Pons (tissue), 1 donor: ENCODE measurements around the gene GTSF1L.

Experiments
- DNase-seq: peaks from one replicate; pipeline ENCODE4 v3.0.0-alpha.2; 2016; ENCODE audit warnings: low spot score

Gene GTSF1L

DNA sequence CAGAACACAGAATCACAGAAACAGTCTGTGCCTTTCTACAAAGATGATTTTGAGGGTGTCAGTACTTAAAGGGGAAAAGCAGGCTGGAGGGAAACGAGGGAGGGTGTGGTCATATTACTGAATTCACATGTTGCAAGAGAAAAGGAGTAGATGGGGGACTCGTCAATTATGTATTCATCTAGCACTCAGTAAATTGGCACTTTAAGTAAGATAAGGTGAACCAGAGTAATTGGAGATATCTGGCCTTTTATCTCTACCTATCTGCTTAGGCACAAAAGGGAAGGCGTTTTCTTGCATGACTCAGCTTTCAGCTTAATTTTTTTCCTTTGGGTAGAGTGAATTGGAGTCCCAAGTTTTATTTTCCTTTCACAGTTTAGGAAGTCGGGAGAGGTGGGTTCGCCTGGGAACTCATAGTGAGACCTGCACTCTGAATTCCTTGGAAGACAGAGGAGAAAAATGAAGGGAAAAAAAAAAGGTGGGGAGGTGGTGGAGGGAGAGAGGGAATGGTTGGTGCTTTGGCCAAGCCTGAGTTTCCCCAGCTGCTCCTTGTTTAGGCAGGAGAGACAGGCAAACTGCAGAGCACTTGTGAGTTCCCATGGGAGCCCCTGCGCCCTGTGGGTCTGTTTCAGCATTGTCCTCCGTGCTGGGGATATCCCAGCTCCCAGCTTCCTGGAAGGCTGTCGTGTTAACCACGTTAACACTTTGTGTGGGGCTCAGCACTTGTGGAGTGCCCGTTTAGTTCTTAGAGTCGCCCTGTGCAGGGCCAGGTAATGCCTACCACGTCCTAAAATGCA, 19.7 kb upstream of the GTSF1L start:
- no peak for DNase-seq

DNA sequence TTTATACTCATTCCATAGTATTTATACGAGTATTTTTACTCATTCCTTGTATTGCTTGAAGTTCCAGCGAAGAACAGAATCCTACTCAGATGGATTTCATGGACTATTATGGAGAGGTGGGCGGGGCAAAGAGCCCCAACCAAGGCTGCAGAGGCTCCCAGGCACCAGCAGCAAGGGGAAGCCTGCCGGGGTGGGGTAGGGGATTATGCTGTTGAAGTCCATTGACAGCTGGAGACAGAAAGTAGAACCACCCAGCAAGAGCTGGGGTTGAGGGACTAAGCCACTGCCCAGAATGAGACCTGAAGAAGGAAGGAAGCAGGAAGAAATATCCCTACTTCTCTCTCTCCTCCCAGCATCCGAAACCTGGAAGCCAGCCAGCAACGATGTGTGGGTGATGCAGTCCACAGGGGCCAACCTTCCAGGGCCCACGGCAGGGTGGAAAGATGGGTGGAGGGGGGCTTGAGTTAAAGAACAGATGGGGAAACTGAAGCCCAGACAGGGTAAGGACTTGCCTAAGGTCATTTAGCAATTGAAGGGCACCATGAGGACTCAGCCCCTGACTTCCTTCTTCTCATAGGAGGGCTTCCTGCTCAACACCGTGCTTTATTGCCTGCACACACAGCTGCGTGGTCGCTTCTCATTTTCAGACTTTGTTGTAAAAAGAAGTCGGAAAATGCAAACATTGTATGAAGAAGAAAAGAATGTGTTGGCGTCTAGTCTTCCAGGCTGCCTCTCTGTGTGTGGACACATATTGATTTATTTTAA, 18.3 kb upstream of the GTSF1L start:
- no peak for DNase-seq

DNA sequence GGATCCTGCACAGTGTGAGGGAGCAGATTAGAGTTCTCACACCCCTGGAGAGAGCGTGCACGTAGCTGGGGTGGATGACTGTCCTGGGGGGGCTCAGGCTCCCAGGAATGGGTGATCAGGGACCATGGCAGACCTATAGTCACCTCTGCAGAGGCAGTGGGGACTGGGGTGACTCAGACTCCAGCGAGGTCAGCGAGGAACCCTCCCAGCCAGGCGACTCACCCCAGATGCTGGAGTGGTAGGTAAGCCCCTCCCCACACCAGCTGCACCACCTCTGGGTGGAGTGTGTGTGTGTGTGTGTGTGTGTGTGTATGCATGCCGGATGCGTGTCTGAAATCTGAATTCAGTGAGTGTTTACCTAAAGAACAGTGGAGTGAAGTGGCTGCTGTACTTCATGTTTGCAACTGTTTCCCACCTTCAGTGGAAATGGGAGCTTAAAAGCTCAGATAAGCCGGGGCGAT, 17.4 kb upstream of the GTSF1L start:
- no peak for DNase-seq

DNA sequence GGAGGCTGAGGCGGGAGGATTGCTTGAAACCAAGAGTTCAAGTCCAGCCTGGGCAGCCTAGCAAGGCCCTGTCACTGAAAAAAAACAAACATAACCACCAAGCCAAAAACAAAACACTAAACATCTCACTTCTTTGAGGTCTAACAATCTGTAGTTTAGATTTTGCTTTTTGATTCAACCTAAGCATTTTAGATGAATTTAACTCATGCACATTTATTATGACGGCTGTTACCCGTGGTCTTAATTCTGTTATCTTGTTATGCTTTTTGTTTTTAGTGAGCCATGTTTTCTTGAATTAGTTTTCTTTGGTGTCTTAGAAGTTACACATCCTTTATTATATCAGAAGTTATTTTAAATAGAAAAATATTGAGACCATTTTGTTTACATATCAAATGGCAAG, 13.8 kb upstream of the GTSF1L start:
- DNase-seq: no peak

DNA sequence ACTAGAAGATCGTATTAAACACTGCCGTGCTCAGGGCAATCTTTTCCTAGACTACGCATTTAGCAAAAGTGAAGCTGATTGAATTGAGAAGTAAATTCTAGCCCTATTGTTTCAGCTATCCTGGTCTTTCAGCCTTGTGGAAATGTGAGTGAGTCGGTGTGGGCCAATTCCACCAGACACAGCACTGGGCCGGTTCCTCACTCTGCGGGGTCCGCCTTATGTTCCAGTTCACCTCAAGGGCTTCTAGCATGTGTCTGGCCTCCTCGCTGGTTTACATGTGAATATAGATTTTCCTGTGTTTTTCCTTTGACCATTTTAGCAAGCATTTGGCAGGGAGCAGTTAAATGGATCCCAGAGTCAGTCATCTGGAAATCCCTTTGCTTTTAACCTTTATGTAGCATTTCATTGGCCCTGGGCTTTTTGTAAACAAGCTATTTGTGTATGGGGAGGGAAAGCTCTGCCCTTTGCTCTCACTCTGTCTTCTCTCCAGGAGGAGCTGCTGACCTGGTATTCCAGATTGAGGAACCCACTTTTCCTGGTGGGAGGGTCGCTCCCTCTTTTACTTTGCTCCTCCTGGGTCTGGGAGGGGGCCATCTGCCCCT, 12.4 kb upstream of the GTSF1L start:
- no peak for DNase-seq

DNA sequence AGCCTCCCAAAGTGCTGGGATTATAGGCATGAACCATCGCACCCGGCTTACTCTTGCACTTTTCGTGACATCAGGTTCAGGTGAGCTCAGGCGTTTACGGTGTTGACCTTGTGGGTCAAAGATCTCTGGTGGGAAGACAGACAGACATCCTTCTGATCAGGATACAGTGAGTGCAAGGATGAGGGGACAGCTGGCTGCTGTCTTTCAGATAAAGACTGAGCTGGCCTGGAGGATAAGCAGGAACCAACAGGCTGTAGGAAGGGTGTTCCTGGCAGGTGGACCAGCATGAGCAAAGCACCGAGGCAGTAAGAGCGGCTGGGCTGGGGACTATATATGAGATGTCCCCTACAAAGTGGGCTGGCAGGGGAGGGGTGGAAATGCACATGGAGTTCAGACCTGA, 11.1 kb upstream of the GTSF1L start:
- no peak for DNase-seq

DNA sequence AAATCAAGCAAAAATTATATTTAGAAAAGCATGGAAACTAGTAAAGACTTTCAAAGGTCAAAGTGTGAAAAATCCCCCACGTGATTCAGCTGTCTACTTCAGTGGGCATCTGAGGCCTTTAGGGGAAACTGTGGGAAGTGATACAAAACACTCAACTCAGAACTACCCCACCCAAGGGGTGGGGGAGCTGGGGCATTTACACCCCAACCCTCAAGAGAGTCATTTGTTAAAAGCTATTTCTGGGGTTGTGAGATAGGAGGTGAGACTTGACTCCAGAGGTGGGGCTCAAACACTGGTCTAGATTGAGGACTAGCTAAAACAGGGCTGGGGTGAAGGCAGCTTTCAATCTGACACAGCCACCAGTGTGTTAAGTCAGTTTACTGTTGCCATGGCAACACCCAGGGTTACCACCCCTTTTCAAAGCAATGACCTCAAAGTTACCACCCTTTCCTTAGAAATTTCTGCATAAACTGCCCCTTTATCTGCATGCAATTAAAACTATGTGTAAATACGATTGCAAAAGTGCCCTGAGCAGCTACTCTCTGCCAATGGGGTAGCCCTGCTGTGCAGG, 9.9 kb upstream of the GTSF1L start:
- DNase-seq: no peak

DNA sequence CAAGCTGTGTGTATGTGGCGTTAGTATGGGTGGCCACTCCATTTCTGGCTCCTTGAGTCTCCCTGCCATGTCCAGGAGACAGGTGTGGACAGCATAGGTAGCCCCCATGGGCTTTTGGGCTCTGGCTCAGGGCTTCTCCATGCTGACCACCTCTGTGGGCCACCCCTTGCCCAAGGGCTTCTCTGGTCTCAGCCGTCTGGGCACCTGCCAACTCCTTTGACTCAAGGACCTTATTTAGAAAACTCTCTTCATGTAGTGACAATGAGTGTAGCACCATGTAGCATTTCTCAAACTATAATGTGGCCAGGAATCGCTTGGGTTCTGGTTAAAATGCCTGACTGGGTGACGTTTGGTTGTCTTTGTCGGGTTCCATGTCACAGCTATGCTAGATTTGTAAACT, 5.1 kb upstream of the GTSF1L start:
- no peak for DNase-seq

DNA sequence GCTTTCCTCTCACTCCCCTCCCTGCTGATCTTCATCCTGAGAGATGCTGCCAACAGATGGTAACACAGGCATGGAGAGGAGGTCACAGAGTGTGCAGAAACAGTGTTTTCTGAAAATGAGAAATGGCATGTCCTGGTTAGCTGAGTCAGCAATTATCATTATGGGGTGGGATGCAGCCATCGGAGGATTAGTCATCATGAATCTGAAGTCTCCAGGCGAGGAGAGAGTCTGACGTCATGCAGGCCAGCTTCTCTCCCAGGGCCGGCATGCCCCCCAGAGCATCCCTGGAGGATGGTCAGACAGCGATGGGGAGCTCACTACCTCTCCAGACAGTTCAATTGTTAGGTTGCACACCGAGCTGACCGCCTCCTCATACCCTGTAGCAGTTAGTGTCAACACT, 4.7 kb upstream of the GTSF1L start:
- DNase-seq: no peak

DNA sequence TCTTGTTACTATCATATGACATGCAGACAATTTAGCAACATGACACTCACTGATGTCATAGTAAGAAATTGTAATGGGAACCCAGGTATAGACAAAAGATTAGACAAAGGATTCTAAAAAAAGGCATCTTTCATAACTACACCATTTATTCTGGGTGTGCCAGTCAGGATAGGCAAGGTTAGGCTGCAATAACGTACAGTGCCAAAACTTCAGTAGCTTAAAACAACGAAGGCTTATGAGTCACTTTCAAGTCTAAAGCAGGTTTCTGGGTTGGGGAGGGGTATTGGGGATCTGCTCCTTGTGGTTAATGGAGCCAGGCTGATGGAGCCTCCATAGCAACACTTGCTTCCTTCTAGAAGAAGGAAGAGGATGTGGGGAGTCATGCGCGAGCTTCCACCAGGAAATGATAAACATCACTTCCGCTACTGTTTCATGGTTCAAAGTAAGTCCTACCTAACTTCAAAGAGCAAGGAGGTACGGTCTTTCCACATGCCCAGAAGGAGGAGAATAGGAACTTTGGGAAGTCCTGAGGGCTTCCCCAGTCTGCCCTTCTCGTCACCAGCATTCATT, 2.0 kb upstream of the GTSF1L start:
- no peak for DNase-seq

DNA sequence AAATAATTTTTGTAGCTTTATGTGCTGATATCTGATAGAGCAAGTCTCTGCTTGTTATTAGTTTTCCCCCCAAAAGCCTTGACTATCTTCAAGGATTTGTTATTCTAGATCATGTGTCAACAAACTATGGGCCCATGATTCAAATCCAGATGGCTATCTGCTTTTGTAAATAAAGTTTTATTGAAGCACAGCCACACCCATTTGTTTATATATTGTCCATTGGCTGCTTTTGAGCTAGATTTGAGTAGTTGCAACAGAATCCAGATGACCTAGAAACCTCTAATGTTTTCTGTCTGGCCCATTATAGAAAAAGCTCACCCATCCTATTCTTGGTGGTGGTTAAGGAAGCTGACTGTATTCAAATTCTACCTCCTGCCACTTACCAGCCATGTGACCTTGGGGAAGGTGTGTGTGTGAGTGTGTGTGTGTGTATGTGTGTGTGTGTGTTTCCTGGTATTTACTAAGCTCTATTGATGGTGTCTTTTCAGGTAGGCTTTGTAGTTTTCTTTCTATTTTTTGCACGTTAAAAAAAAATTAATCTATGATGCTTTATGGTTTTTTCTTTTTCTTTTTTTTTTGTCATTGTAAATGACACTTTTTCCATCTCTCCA, 1.3 kb upstream of the GTSF1L start:
- no peak for DNase-seq

DNA sequence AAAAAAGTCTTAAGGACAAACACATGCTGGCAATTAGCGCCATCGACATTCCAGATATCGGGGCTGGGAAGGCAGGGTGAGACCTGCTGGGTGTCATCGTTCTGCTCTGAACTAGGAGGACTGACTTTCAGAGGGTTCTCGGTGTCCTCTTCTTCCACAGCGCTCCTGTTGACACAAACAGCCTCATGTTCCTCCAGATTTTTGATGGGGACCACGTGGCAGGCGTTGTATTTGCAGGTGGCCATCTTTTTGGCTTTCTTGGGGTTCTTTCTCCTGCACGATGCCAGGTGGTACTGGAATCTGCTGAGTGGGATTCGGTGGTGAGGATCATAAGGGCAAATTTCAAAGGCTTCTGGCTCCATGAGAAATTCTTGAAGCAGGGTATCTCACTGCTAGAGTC, 469 bp downstream of the GTSF1L start:
- no peak for DNase-seq

DNA sequence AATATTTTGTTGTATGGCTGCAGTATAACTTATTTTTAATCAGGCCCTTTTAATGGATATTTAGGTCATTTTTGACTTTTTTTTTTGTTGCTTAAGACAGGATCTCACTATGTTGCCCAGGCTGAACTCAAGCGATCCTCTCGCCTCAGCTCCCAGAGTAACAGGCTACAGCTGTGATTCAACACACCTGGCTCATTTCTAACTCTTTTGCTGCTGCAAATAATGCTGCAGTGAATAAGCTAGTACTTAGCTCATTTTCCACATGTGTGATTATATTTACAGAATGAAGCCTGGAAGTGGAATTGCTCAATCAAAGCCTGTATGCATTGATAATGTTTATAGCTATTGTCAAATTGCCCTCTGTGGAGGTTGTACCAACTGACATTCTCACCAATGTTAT, 1.1 kb downstream of the GTSF1L start:
- DNase-seq: no peak

DNA sequence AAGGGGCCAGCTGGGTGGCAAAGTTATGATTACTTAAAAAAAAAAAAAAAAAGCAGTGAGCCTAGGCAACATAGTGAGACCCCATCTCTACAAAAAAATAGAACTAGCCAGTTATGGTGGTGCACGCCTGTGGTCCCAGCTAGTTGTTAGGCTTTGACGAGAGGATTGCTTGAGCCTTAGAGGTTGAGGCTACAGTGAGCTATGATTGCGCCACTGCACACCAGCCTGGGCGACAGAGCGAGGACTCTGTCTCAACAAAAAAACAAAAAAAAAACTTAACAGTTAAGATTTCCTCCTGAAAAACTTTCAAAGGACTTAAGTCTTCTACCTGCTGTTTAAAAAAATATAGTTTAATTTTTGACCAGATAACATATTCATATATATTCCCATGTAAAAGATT, 2.4 kb downstream of the GTSF1L start:
- no peak for DNase-seq

DNA sequence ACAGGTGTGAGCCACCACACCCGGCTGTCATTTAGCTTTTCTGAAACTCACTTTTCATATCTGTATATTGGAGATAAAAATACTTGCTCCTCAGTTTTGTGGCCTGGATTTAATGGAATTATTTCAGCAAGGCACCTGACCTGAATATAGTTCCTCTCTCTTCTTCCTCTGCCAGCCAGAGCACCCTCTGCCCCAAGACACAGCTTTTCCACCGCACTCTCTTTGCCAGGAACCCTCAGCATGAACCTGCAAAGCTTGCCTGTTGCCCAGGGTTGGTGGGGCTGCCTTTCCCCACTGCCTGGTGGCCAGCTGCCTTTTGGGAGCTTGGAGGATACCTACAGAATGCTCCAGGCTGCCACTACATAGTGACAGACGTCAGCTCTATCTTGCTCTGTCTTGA, 3.1 kb downstream of the GTSF1L start:
- DNase-seq: no peak

DNA sequence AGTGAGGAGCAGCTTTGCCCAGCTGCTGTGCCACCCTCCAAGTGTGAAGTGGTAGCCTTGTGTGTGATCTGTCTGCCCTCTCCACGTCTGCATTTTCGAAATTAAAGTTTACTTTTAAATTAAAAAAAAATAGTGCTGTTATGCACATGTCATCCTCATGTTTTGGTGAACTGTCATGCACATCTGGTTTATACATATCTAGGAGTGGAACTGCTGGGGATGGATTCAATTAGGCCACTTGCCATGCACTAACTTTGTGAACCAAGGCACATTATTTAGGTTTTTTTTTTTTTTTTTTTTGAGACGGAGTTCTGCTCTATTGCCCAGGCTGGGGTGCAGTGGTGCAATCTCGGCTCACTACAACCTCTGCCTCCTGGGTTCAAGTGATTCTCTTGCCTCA, 3.6 kb downstream of the GTSF1L start:
- no peak for DNase-seq

DNA sequence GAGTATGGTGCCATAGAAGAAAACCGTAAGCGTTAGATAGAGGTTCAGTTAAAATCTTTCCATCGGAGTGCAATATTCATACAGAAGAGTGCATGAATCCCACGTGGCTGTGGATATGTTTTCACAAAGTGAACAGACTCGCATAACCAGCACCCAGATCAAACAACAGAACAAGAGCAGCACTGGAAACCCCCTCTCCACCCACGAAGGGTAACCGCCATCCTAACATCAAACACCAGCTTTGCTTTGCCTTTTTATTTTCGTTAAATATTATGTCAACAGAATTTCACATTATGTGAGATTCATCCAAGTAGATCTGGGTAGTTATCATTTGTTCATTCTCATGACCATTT, 4.7 kb downstream of the GTSF1L start:
- DNase-seq: no peak

DNA sequence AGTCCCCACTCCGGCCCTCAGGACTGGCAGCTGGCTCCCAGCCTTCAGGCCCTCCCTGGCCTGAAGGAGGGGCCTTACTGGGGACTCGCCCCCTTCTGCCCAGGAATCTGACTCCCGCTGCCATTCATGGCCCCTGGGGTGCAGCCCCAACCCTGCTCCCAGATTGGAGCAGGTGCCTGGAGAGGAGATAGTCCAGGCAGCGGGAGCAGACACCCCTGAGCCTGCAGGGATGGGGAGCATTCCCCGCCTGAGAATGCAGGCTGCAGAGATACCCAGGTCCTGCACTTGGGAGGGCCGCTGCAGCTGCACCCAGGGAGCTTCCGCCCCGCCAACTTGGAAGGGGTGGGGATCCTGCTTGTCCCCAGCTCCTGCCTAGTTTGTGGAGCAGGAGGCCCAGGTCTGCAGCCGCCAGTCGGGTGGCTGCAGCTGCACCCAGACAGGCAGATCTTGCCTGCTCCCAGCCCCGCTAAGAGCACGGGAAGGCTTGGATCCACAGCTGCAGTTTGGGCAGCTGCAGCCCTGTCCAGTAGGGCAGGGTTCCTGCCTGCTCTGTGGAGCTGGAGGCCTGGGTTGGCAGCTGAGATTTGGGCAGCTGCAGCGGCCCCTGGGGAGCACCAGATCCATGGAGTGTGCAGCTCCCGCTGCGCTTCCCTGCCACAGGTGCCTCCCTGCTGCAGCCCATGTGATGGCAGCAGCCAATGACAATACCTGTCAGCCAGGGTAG, 5.2 kb downstream of the GTSF1L start:
- no peak for DNase-seq

DNA sequence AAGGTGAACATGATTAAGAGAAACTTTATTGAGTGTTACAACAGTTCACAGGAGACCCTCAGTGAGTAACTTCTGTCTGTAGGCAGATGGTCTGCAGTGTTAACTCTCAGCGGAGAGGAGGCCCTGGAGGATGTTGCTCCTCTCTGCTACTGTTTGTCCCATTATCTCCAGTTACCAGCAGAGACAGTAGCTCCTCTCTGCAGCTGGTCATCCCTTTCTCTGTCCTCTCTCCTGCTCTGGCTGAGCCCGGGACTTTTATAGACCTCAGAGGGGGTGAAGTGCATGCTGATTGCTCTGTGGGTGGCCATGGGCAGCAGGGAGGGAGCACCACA, 5.7 kb downstream of the GTSF1L start:
- no peak for DNase-seq

DNA sequence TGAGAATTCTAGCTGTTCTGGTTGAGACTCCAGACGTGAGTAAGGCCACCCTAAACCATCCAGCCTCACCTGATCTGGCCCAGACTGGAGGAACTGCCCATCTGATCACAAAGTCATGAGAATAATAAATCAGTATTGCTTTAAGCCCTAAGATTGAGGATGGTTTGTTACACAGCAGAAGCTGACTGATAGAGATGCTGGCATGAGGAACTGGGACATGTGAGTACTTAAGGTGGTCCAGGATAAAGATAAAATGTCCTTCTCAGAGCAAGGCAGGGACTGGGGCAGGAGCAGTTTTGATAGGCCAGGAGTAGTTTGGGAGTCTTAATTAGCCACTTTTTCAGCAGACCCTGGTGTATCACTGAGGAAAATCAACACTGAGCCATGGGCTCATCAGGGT, 6.8 kb downstream of the GTSF1L start:
- no peak for DNase-seq

DNA sequence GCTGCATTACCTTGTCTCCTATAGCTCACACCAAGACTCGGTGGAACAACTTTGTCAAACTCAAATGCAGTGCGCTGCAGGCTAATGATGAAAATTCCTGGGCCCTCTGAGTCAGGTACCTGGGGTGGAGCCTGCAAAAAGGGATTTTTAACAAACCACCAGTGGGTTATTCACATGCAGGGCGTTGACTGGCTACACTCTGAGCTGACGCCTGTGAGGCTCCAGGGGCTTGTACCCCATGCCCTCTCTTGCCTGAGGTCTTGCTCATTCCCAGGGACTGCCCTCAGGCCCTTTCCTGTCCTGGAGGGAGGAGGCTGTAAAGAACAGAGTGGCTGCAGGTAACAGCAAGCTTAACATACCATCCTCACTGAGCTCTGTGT, 9.2 kb downstream of the GTSF1L start:
- DNase-seq: no peak
